GM19328 (cell line): ENCODE results near the gene B3GNT3.
"Not testable (repeated sequence)": the region's sequence is repeated elsewhere in the genome, so short reads cannot be mapped to it uniquely, and the experiment has no call there.

Experiments used
- ATAC-seq: cut with Tn5 transposase; IDR thresholded peaks from one replicate; pipeline ENCODE4 v1.9.1; 2021; ENCODE audit warnings: mild to moderate bottlenecking, moderate library complexity; ENCODE audit not compliant: unreplicated experiment

Gene B3GNT3

DNA sequence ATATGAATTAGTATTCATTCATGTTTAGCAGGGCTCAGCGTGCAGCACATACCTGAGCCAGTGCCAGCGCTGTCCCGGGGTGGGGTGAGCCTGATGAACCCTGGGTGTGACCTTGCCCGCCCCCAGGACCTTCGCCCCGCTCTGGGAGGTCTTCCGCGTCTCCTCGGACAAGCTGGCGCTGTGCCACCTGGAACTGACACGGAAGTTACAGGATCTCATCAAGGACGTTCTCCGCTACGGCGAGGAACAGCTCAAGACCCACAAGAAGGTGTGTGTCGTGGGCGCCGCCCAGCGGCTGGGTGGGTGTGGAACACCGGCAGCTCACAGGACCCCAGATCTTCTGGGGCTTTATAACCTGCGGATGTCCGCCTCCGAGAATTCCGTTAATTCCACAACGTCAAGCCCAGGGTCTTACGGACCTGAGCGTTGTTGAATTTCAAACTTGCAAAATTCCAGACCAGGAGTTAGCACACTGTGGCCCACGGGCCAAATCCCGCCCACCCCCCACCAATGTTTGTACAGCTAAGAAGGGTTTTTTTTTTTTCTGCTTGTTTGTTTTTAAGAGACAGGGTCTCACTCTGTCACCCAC lies 28.3 kb upstream of the B3GNT3 start:
- no peak for ATAC-seq

DNA sequence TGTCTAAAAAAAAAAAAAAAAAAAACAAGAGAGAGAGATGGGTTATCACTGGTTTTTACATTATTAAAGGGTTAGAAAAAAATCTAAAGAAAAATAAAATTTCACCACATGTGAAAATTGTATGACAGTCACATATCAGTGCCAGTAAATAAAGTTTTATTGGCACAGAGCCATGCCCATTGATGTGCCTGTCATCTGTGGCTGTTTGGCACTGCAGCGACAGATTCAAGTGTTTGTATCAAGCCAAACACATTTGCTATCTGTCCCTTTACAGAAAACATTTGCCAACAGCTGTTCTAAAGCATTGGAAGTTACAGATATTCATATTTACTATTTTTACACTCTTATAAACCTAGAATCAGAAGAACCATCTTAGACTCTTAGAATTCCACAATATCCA lies 27.4 kb upstream of the B3GNT3 start:
- no peak for ATAC-seq

GRCh38 chr19:17770613-17771012 lies 24.3 kb upstream of the B3GNT3 start:
- ATAC-seq: no peak

- ATAC-seq: no peak
These were observed 22.8 kb upstream of the B3GNT3 start for GRCh38 chr19:17772172-17772571.

- ATAC-seq: no peak
These were observed 19.6 kb upstream of the B3GNT3 start for GRCh38 chr19:17775245-17775927.

GRCh38 chr19:17775991-17776803 lies 18.7 kb upstream of the B3GNT3 start:
- ATAC-seq: peak; percentile 44

DNA sequence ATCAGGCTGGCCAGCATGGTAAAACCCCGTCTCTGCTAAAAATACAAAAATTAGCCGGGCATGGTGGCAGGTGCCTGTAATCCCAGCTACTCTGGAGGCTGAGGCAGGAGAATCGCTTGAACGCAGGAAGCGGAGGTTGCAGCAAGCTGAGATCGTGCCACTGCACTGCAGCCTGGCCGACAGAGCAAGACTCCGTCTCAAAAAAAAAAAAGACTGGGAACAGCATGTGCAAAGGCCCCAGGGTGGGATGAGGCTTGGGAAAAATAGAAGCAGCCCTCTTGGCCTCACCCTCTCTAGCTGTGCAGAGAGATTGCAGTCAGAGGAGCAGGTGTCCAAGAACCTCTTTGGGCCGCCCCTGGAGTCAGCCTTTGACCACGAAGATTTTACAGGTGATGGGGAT lies 17.1 kb upstream of the B3GNT3 start:
- ATAC-seq: not testable (repeated sequence)

DNA sequence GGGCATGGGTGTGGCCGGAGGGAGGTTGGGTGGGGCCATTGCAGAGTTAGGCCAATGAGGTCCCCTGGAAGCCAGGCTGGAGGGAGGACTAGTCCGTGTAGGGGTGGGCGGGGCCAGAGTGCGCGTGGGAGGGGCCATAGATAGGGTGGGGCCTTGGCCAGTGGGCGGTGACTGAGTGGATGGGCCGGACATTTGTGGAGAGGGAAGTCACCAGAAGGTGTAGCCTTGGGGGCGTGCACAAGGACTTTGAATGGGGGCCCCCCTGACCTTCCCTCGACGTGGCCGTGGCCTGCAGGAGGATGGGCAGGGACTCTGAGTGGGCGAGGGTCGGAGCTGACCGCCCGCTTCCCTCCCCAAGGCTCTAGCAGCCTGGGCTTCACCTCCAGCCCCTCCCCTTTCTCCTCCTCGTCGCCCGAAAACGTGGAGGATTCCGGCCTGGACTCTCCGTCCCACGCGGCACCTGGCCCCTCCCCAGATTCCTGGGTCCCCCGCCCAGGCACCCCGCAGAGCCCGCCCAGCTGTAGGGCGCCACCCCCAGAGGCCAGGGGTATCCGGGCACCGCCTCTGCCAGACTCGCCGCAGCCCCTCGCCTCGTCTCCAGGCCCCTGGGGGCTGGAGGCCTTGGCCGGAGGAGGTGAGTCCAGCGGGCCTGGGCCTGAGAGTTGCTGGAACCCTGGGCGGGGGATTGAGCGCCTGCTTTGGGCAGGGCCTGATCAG lies 16.5 kb upstream of the B3GNT3 start:
- ATAC-seq: no peak

GRCh38 chr19:17778968-17779929 lies 15.7 kb upstream of the B3GNT3 start:
- no peak for ATAC-seq

GRCh38 chr19:17780781-17781180 lies 14.2 kb upstream of the B3GNT3 start:
- ATAC-seq: no peak

DNA sequence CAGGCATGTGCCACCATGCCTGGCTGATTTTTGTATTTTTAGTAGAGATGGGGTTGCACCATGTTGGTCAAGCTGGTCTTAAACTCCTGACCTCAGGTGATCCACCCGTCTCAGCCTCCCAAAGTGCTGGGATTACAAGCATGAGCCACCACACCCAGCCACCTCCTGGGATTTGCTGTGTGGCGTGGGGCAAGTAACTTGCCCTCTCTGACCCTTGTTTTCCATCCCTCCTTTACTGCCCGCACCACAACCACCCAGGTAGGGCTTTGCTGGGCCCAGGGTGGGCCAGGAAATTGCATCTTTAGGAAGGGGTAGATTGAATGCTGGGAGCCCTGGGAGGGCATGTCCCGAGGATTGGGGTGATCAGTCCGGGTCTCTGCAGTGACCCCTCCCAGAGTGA lies 11.2 kb upstream of the B3GNT3 start:
- ATAC-seq: not testable (repeated sequence)

DNA sequence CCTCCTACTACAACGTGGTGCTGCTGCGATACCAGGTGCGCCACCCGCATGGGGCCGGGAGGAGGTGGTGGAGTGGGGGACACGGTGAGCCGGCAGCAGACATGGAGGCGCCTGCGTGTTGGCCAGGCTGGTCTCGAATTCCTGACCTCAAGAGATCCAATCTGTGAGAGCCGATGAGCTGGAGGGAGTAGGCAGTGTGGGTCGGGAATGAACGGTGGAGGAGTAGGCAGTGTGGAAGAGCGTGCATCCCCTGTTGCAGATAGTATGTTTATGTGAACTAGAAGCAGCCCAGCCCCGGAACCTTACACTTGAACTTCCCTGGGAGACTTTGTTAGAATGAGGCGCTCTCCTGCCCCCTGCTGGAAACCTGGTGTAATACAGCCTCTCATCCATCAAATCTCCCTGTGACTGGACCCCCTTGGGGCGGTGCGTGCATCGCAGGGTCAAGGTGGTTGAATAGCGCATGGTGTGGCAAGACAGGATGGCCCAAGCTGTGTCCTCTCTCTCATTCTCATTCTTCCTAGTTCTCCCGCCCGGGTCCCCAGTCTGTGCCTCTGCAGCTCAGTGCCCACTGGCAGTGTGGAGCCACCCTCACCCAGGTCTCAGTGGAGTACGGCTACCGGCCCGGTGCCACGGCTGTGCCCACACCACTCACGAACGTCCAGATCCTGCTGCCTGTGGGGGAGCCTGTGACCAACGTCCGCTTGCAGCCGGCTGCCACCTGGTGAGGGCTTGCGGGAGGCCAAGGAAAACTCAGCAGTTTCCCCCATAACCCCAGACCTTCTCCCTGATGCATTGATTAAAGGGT lies 10.5 kb upstream of the B3GNT3 start:
- no peak for ATAC-seq

- ATAC-seq: no peak
These were observed 7.5 kb upstream of the B3GNT3 start for GRCh38 chr19:17787274-17787913.

DNA sequence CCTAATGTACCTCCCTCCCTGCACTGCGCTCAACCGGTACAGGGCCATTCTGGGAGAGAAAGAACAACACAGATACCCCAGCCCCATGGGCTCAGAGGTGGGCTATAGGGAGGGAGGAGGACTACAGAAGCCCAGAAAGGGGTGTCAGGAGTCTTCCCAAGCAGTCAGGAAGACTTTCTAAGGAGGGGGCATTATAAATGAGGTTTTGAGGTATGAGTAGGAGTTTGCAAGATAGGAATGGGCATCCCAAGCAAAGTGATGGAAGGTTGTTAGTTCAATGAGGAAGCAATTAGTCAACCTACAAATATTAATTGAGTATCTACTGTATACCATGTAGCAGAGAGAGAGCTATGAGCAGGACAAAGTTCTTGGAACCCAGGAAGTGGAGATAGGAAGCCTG lies 6.3 kb upstream of the B3GNT3 start:
- no peak for ATAC-seq

- no peak for ATAC-seq
These were observed 4.7 kb upstream of the B3GNT3 start for GRCh38 chr19:17790059-17790780.

- no peak for ATAC-seq
These were observed 567 bp upstream of the B3GNT3 start for GRCh38 chr19:17794412-17794730.

- ATAC-seq: no peak
These were observed 538 bp downstream of the B3GNT3 start for GRCh38 chr19:17795495-17795856.

GRCh38 chr19:17796013-17796837 lies 1.3 kb downstream of the B3GNT3 start:
- no peak for ATAC-seq
